HG03095 (cell line): ENCODE measurements around the gene PTPRK.
A peak's percentile ranks its signal among the peaks of the same experiment; 100 is the strongest.

ENCODE experiments used
- ATAC-seq: cut with Tn5 transposase; IDR thresholded peaks from one replicate; pipeline ENCODE4 v1.9.1; 2021; ENCODE audit warnings: moderate library complexity; ENCODE audit not compliant: unreplicated experiment

PTPRK gene

GRCh38 chr6:128047989-128048388 is 472.4 kb downstream of the PTPRK start:
- ATAC-seq: no peak

GRCh38 chr6:128046033-128046432 is 474.4 kb downstream of the PTPRK start:
- no peak for ATAC-seq

GRCh38 chr6:128039543-128039942 is 480.9 kb downstream of the PTPRK start:
- no peak for ATAC-seq

GRCh38 chr6:128036808-128037570 is 483.4 kb downstream of the PTPRK start:
- no peak for ATAC-seq

- ATAC-seq: no peak
These were observed 487.2 kb downstream of the PTPRK start for GRCh38 chr6:128033156-128033555.

- ATAC-seq: no peak
These were observed 488.4 kb downstream of the PTPRK start for GRCh38 chr6:128032042-128032441.

- peak; percentile 52 for ATAC-seq
These were observed 490.6 kb downstream of the PTPRK start for GRCh38 chr6:128029826-128030225.

GRCh38 chr6:128028183-128028582 is 492.2 kb downstream of the PTPRK start:
- ATAC-seq: no peak

- no peak for ATAC-seq
These were observed 494.9 kb downstream of the PTPRK start for GRCh38 chr6:128025478-128025877.

GRCh38 chr6:128024969-128025368 is 495.4 kb downstream of the PTPRK start:
- no peak for ATAC-seq

- no peak for ATAC-seq
These were observed 496.4 kb downstream of the PTPRK start for GRCh38 chr6:128024046-128024445.

- no peak for ATAC-seq
These were observed 501.6 kb downstream of the PTPRK start for GRCh38 chr6:128018821-128019220.

GRCh38 chr6:128017288-128017687 is 503.1 kb downstream of the PTPRK start:
- ATAC-seq: no peak

- ATAC-seq: no peak
These were observed 512.7 kb downstream of the PTPRK start for GRCh38 chr6:128007658-128008057.

GRCh38 chr6:128005009-128005408 is 515.4 kb downstream of the PTPRK start:
- ATAC-seq: no peak

GRCh38 chr6:128000363-128000762 is 520.0 kb downstream of the PTPRK start:
- ATAC-seq: no peak

GRCh38 chr6:127998985-127999384 is 521.4 kb downstream of the PTPRK start:
- ATAC-seq: no peak

- no peak for ATAC-seq
These were observed 522.8 kb downstream of the PTPRK start for GRCh38 chr6:127997496-127998164.

- ATAC-seq: no peak
These were observed 523.5 kb downstream of the PTPRK start for GRCh38 chr6:127996925-127997324.

- no peak for ATAC-seq
These were observed 528.3 kb downstream of the PTPRK start for GRCh38 chr6:127992144-127992543.

- no peak for ATAC-seq
These were observed 530.3 kb downstream of the PTPRK start for GRCh38 chr6:127990074-127990473.

GRCh38 chr6:127980996-127981395 is 539.4 kb downstream of the PTPRK start:
- no peak for ATAC-seq
